H9 (cell line): ENCODE measurements around the gene IGF1R. TPM values are rescaled to one million over a fixed set of nuclear protein-coding genes. Genes with fewer than 3 reads are reported as not detected.

ENCODE experiments used
- DNase-seq: peaks from one replicate; pipeline ENCODE4 v3.0.0-alpha.2; 2017
- H2AFZ ChIP-seq: one replicate; pipeline ENCODE4 v1.6.1; 2013; ENCODE audit warnings: mild to moderate bottlenecking, low read length, control low read depth, moderate library complexity
- H2AK5ac ChIP-seq: 2 replicates; pipeline ENCODE4 v1.6.1; 2013; ENCODE audit warnings: low read length, control low read depth, mixed read lengths; ENCODE audit not compliant: insufficient read length
- H2BK120ac ChIP-seq: one replicate; pipeline ENCODE4 v1.6.1; 2013; ENCODE audit warnings: low read depth, mild to moderate bottlenecking, low read length, control low read depth, inconsistent platforms; ENCODE audit not compliant: poor library complexity, severe bottlenecking
- H2BK12ac ChIP-seq: 2 replicates; pipeline ENCODE4 v1.6.1; 2013; ENCODE audit warnings: low read length, control low read depth, mixed read lengths, low read depth; ENCODE audit not compliant: insufficient read length
- H2BK15ac ChIP-seq: 2 replicates; pipeline ENCODE4 v1.6.1; 2013; ENCODE audit warnings: low read depth, low read length, control low read depth
- H2BK20ac ChIP-seq: one replicate; pipeline ENCODE4 v1.6.1; 2013; ENCODE audit warnings: low read depth, mild to moderate bottlenecking, low read length, control low read depth, inconsistent platforms; ENCODE audit not compliant: poor library complexity, severe bottlenecking
- H2BK5ac ChIP-seq: 2 replicates; pipeline ENCODE4 v1.6.1; 2013; ENCODE audit warnings: low read length, control low read depth, mixed read lengths; ENCODE audit not compliant: insufficient read length
- H3K14ac ChIP-seq: 2 replicates; pipeline ENCODE4 v1.6.1; 2013; ENCODE audit warnings: low read length, control low read depth; ENCODE audit not compliant: insufficient read depth
- H3K18ac ChIP-seq: 2 replicates; pipeline ENCODE4 v1.6.1; 2013; ENCODE audit warnings: low read depth, mild to moderate bottlenecking, mixed read lengths, low read length, control low read depth; ENCODE audit not compliant: insufficient read length
- H3K23ac ChIP-seq: 2 replicates; pipeline ENCODE4 v1.6.1; 2013; ENCODE audit warnings: low read length, control low read depth, mixed read lengths, low read depth; ENCODE audit not compliant: insufficient read length
- H3K23me2 ChIP-seq: 2 replicates; pipeline ENCODE4 v1.6.1; 2013; ENCODE audit warnings: low read depth, mild to moderate bottlenecking, mixed read lengths, low read length, control low read depth; ENCODE audit not compliant: insufficient read length, poor library complexity, severe bottlenecking
- H3K27ac ChIP-seq: 2 replicates; pipeline ENCODE4 v1.5.1; 2013; ENCODE audit warnings: low read length, control low read depth, mixed read lengths, low read depth; ENCODE audit not compliant: insufficient read length
- H3K27me3 ChIP-seq: 2 replicates; pipeline ENCODE4 v1.6.1; 2013; ENCODE audit warnings: low read length, control low read depth, inconsistent platforms; ENCODE audit not compliant: insufficient read depth
- H3K4ac ChIP-seq: 2 replicates; pipeline ENCODE4 v1.6.1; 2013; ENCODE audit warnings: low read depth, mild to moderate bottlenecking, control low read depth, inconsistent platforms, low read length, moderate library complexity
- H3K4me1 ChIP-seq: 2 replicates; pipeline ENCODE4 v1.6.1; 2013; ENCODE audit warnings: low read length, control low read depth, inconsistent platforms; ENCODE audit not compliant: insufficient read depth
- H3K4me2 ChIP-seq: 2 replicates; pipeline ENCODE4 v1.6.1; 2013; ENCODE audit warnings: low read length, control low read depth, mixed read lengths; ENCODE audit not compliant: insufficient read length, insufficient read depth
- H3K56ac ChIP-seq: 2 replicates; pipeline ENCODE4 v1.6.1; 2013; ENCODE audit warnings: low read depth, mild to moderate bottlenecking, mixed read lengths, low read length, control low read depth; ENCODE audit not compliant: insufficient read length
- H3K79me1 ChIP-seq: 2 replicates; pipeline ENCODE4 v1.6.1; 2013; ENCODE audit warnings: low read depth, mild to moderate bottlenecking, moderate library complexity, low read length, control low read depth, inconsistent platforms; ENCODE audit not compliant: insufficient read depth, poor library complexity, severe bottlenecking
- H3K79me2 ChIP-seq: 2 replicates; pipeline ENCODE4 v1.6.1; 2013; ENCODE audit warnings: low read length, control low read depth, inconsistent platforms; ENCODE audit not compliant: insufficient read depth
- H3K9ac ChIP-seq: 2 replicates; pipeline ENCODE4 v1.6.1; 2013; ENCODE audit warnings: low read length, control low read depth, mixed read lengths; ENCODE audit not compliant: insufficient read length; ENCODE audit errors: extremely low read depth
- H3K9me3 ChIP-seq: one replicate; pipeline ENCODE4 v1.6.1; 2013; ENCODE audit warnings: low read depth, low read length, inconsistent platforms; ENCODE audit not compliant: control insufficient read depth
- H3T11ph ChIP-seq: one replicate; pipeline ENCODE4 v1.6.1; 2013; ENCODE audit warnings: mild to moderate bottlenecking, low read length, control low read depth, inconsistent platforms
- H4K20me1 ChIP-seq: one replicate; pipeline ENCODE4 v1.6.1; 2013; ENCODE audit not compliant: control insufficient read depth, insufficient read length, insufficient read depth
- H4K5ac ChIP-seq: 2 replicates; pipeline ENCODE4 v1.6.1; 2013; ENCODE audit warnings: low read depth, mild to moderate bottlenecking, mixed read lengths, low read length, control low read depth; ENCODE audit not compliant: insufficient read length
- H4K8ac ChIP-seq: replicated peaks from 2 replicates; pipeline ENCODE4 v1.6.1; 2013; ENCODE audit warnings: low read length, control low read depth, mixed read lengths, low read depth; ENCODE audit not compliant: insufficient read length
- H4K91ac ChIP-seq: 2 replicates; pipeline ENCODE4 v1.6.1; 2013; ENCODE audit warnings: low read depth, mild to moderate bottlenecking, moderate library complexity, mixed read lengths, low read length, control low read depth; ENCODE audit not compliant: insufficient read length
- H3K27ac Mint-ChIP-seq, 3 experiments: 2 replicates in 2 of 3; 3 replicates in 1 of 3; pipeline ENCODE4 v1.8.0; 2020 to 2021; ENCODE audit warnings: mixed read lengths in 3 of 3, mild to moderate bottlenecking in 1 of 3, moderate library complexity in 1 of 3
- H3K27me3 Mint-ChIP-seq: 2 replicates; pipeline ENCODE4 v1.8.0; 2021; ENCODE audit warnings: low read depth, mild to moderate bottlenecking, moderate library complexity, mixed read lengths
- H3K36me3 Mint-ChIP-seq, 3 experiments: 2 replicates in 2 of 3; 3 replicates in 1 of 3; pipeline ENCODE4 v1.8.0; 2020 to 2021; ENCODE audit warnings: low read depth in 3 of 3, mixed read lengths in 3 of 3; ENCODE audit not compliant: insufficient read depth in 1 of 3
- H3K4me1 Mint-ChIP-seq, 2 experiments: 2 replicates each; pipeline ENCODE4 v1.8.0; 2020; ENCODE audit warnings: mixed read lengths in 2 of 2
- H3K4me3 Mint-ChIP-seq, 2 experiments: 2 replicates in 1 of 2; 3 replicates in 1 of 2; pipeline ENCODE4 v1.8.0; 2020 to 2021; ENCODE audit warnings: mild to moderate bottlenecking in 2 of 2, mixed read lengths in 2 of 2, moderate library complexity in 1 of 2
- H3K9me3 Mint-ChIP-seq, 2 experiments: 2 replicates in 1 of 2; 3 replicates in 1 of 2; pipeline ENCODE4 v1.8.0; 2020; ENCODE audit warnings: mild to moderate bottlenecking in 2 of 2, mixed read lengths in 2 of 2, moderate library complexity in 1 of 2
- CTCF ChIP-seq: fragments of 200-600 bp; sonication (generic); conservative IDR thresholded peaks from 3 replicates; pipeline ENCODE4 v1.8.0; 2021; ENCODE audit warnings: antibody characterized with exemption, mild to moderate bottlenecking
- WGBS: extraction: QIAGEN DNeasy Blood & Tissue Kit; methylation state at CpG from one replicate; pipeline ENCODE4 v1.1.7; 2013; ENCODE audit warnings: missing lambda C conversion rate, low lambda C conversion rate, mixed read lengths; ENCODE audit not compliant: insufficient read length; ENCODE audit errors: extremely low coverage; 5-methylcytosine and 5-hydroxymethylcytosine counted together
- total RNA-seq: library from RNA; stranded (reverse); gene quantifications from 2 replicates; pipeline ENCODE4 v1.2.1, GENCODE V29; 2021

The IGF1R gene
- total RNA-seq, 1 experiment from 2014 or later = 70.0 TPM

DNA sequence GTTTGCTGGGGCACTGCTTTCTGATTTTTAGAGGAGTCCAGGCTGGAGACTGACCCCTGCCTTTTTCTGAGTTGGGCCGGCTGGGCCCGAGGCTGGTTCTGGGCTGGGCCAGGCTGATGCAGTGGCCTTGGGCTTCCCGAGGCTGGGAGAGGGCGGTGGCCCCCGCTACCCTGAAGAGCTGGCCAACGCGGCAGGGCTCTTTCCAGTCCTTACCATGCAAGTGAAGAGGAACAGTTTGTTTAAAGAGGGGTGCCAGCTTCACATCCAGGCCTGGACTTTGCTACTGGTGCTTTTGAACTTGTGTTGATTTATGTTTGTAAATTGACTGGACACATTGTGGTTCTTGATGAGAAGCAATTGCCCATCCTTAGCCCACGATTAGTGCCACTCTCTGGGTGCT is 15.3 kb downstream of the IGF1R start:
- H4K8ac ChIP-seq = no peak overlapping the region
- no peak for DNase-seq
- H3K56ac ChIP-seq = no peak overlapping the region
- H3K9me3 ChIP-seq = no peaks in the 10 kb centered on the region
- no peak overlapping the region for H2BK15ac ChIP-seq
- H3K9me3 Mint-ChIP-seq = no peaks in the 10 kb centered on the region
- no peak overlapping the region for H2BK20ac ChIP-seq
- no peak for TF ChIP-seq CTCF
- peaks cover 2% of the 10 kb centered on the region for H4K20me1 ChIP-seq
- H3K4me1 Mint-ChIP-seq = peaks cover 87% of the 10 kb centered on the region in 2 experiments
- H3K27me3 Mint-ChIP-seq = no peaks in the 10 kb centered on the region
- H2BK12ac ChIP-seq = no peak overlapping the region
- peaks cover 15% of the 10 kb centered on the region for H3K79me1 ChIP-seq
- no peak overlapping the region for H3K23ac ChIP-seq
- no peak overlapping the region for H3K4me2 ChIP-seq
- H3K27me3 ChIP-seq = no peaks in the 10 kb centered on the region
- H3K23me2 ChIP-seq = no peaks in the 10 kb centered on the region
- no CpG with 5 or more reads among the region's 8 CpGs for WGBS
- no peak overlapping the region for H4K5ac ChIP-seq
- no peak overlapping the region for H2BK5ac ChIP-seq
- peak overlapping the region; percentile 71 to 81 (median 80); a peak in 3 of 7 replicates for H3K27ac Mint-ChIP-seq
- H3K4ac ChIP-seq = no peak overlapping the region
- H2BK120ac ChIP-seq = no peak overlapping the region
- peaks cover 0 to 4% (median 2%) of the 10 kb centered on the region in 3 experiments; a peak in 3 of 7 replicates for H3K36me3 Mint-ChIP-seq
- peaks cover 28% of the 10 kb centered on the region for H3K4me1 ChIP-seq
- H4K91ac ChIP-seq = no peak overlapping the region
- H3K27ac ChIP-seq = no peak overlapping the region
- no peak overlapping the region for H3K18ac ChIP-seq
- no peak overlapping the region for H2AFZ ChIP-seq
- no peak overlapping the region for H2AK5ac ChIP-seq
- no peak overlapping the region for H3K4me3 Mint-ChIP-seq
- no peak overlapping the region for H3K9ac ChIP-seq
- H3T11ph ChIP-seq = no peak overlapping the region
- H3K79me2 ChIP-seq = peaks cover 71% of the 10 kb centered on the region; the same call in 1 of the 2 replicates
- H3K14ac ChIP-seq = no peak overlapping the region
